Neural cell (in vitro differentiated cells): ENCODE measurements around the gene LATS2. TPM values are rescaled to one million over a fixed set of nuclear protein-coding genes. Genes with fewer than 3 reads are reported as not detected.

ENCODE experiments used
- H2AFZ ChIP-seq: fragments of 200-600, 300-800 bp; sonication (generic), shearing (Covaris generic); 2 replicates; pipeline ENCODE4 v1.6.0; 2014; ENCODE audit warnings: low read depth, mild to moderate bottlenecking, antibody characterized with exemption, low read length, moderate library complexity
- H3F3A ChIP-seq: fragments of 200-600 bp; shearing (Covaris generic); 2 replicates; pipeline ENCODE4 v1.6.1; 2016; ENCODE audit warnings: mild to moderate bottlenecking, moderate library complexity, mixed read lengths, antibody characterized with exemption, low read length; ENCODE audit not compliant: insufficient read depth, poor library complexity, severe bottlenecking
- H3K27ac ChIP-seq: fragments of 200-600, 300-800 bp; sonication (generic), shearing (Covaris generic); 2 replicates; pipeline ENCODE4 v1.5.1; 2014; ENCODE audit warnings: mild to moderate bottlenecking, low read length, moderate library complexity
- H3K27me3 ChIP-seq: fragments of 300-800, 200-600 bp; sonication (generic), shearing (Covaris generic); 2 replicates; pipeline ENCODE4 v1.6.0; 2014; ENCODE audit warnings: mild to moderate bottlenecking, low read depth, low read length, moderate library complexity; ENCODE audit not compliant: insufficient read depth
- H3K36me3 ChIP-seq: fragments of 300-800, 200-600 bp; sonication (generic), shearing (Covaris generic); 2 replicates; pipeline ENCODE4 v1.5.1; 2014; ENCODE audit warnings: mild to moderate bottlenecking, antibody characterized with exemption, low read length, moderate library complexity; ENCODE audit not compliant: insufficient read depth
- H3K4me2 ChIP-seq: fragments of 300-800, 200-600 bp; sonication (generic), shearing (Covaris generic); 2 replicates; pipeline ENCODE4 v1.6.0; 2014; ENCODE audit warnings: mild to moderate bottlenecking, low read length
- H3K4me3 ChIP-seq: fragments of 300-800, 200-600 bp; sonication (generic), shearing (Covaris generic); 2 replicates; pipeline ENCODE4 v1.5.1; 2014; ENCODE audit warnings: mild to moderate bottlenecking, low read length, moderate library complexity
- H3K79me2 ChIP-seq: fragments of 200-600 bp; shearing (Covaris generic); replicated peaks from 2 replicates; pipeline ENCODE4 v1.6.0; 2014; ENCODE audit warnings: mild to moderate bottlenecking, low read length, moderate library complexity; ENCODE audit not compliant: insufficient read depth
- H3K9ac ChIP-seq: fragments of 300-800, 200-600 bp; sonication (generic), shearing (Covaris generic); 2 replicates; pipeline ENCODE4 v1.6.1; 2016; ENCODE audit warnings: mild to moderate bottlenecking, low read length, mixed read lengths
- H3K9me2 ChIP-seq: fragments of 200-600 bp; shearing (Covaris generic); 2 replicates; pipeline ENCODE4 v1.6.1; 2016; ENCODE audit warnings: mild to moderate bottlenecking, low read length, mixed read lengths; ENCODE audit not compliant: insufficient read depth
- H3K9me3 ChIP-seq: fragments of 200-600, 300-800 bp; sonication (generic), shearing (Covaris generic); 2 replicates; pipeline ENCODE4 v1.6.1; 2016; ENCODE audit warnings: mild to moderate bottlenecking, mixed run types, low read length, moderate library complexity, mixed read lengths
- H4K20me1 ChIP-seq: fragments of 200-600 bp; shearing (Covaris generic); 2 replicates; pipeline ENCODE4 v1.6.1; 2016; ENCODE audit warnings: mild to moderate bottlenecking, mixed run types; ENCODE audit not compliant: insufficient read depth
- CTCF ChIP-seq: fragments of 450-650 bp; IDR thresholded peaks from 2 replicates; pipeline ENCODE4 v1.5.1; 2014; ENCODE audit warnings: antibody characterized with exemption, mild to moderate bottlenecking, moderate library complexity; ENCODE audit not compliant: poor library complexity, severe bottlenecking
- EP300 ChIP-seq: fragments of 450-650 bp; conservative IDR thresholded peaks from 2 replicates; pipeline ENCODE4 v1.6.1; 2014; ENCODE audit warnings: antibody characterized with exemption, mild to moderate bottlenecking, moderate library complexity; ENCODE audit not compliant: poor library complexity, severe bottlenecking
- EZH2 ChIP-seq: fragments of 200-600, 300-800 bp; shearing (Covaris generic), sonication (generic); IDR thresholded peaks from 2 replicates; pipeline ENCODE4 v1.6.1; 2014; ENCODE audit warnings: antibody characterized with exemption, low read length, borderline replicate concordance, mild to moderate bottlenecking; ENCODE audit not compliant: insufficient read depth, poor library complexity, severe bottlenecking
- MXI1 ChIP-seq: fragments of 450-650 bp; conservative IDR thresholded peaks from 2 replicates; pipeline ENCODE4 v1.6.1; 2014; ENCODE audit warnings: antibody characterized with exemption, mild to moderate bottlenecking; ENCODE audit not compliant: poor library complexity, severe bottlenecking
- POLR2AphosphoS5 ChIP-seq: IDR thresholded peaks from 2 replicates; pipeline ENCODE4 v1.6.1; 2012
- RAD21 ChIP-seq: fragments of 450-650 bp; conservative IDR thresholded peaks from 2 replicates; pipeline ENCODE4 v1.6.1; 2014; ENCODE audit warnings: antibody characterized with exemption, mild to moderate bottlenecking, moderate library complexity
- REST ChIP-seq: IDR thresholded peaks from 2 replicates; pipeline ENCODE4 v1.6.1; 2012; ENCODE audit warnings: borderline replicate concordance
- SMC3 ChIP-seq: fragments of 450-650 bp; conservative IDR thresholded peaks from 2 replicates; pipeline ENCODE4 v1.6.1; 2014; ENCODE audit warnings: antibody characterized with exemption, mild to moderate bottlenecking, moderate library complexity; ENCODE audit not compliant: poor library complexity
- TAF1 ChIP-seq: IDR thresholded peaks from 2 replicates; pipeline ENCODE4 v1.6.1; 2012; ENCODE audit warnings: low read depth
- polyA plus RNA-seq: library from polyadenylated mRNA; depleted of rRNA; stranded (reverse); fragments of >200 nt; gene quantifications from 2 replicates; pipeline ENCODE4 v1.2.3, GENCODE V29; 2014

Gene LATS2
- polyA plus RNA-seq, 1 donor from 2014 or later, result 2.6 TPM

- Histone ChIP-seq H3K36me3 (no peaks in the 10 kb centered on the region), H3K9ac (no peak overlapping the region), H3K4me2 (no peak overlapping the region), H3K27me3 (no peaks in the 10 kb centered on the region), H3K9me2 (no peaks in the 10 kb centered on the region), H3K79me2 (no peaks in the 10 kb centered on the region), H3K27ac (no peak overlapping the region), H2AFZ (no peak overlapping the region), H3K4me3 (no peak overlapping the region), H3F3A (no peaks in the 10 kb centered on the region), H4K20me1 (no peaks in the 10 kb centered on the region), H3K9me3 (no peaks in the 10 kb centered on the region)
- no peak for TF ChIP-seq REST
- TF ChIP-seq RAD21, result no peak
These were observed 92.6 kb downstream of the LATS2 start for GRCh38 chr13:20968745-20969144.

- TF ChIP-seq CTCF, result no peak
- TF ChIP-seq TAF1, result no peak
- TF ChIP-seq REST, result no peak
- TF ChIP-seq EZH2, result no peak
- TF ChIP-seq POLR2AphosphoS5, result no peak
- no peak for TF ChIP-seq RAD21
- TF ChIP-seq EP300, result no peak
- TF ChIP-seq SMC3, result no peak
- no peak for TF ChIP-seq MXI1
- no peaks in the 10 kb centered on the region for H3K9me2 ChIP-seq
- no peaks in the 10 kb centered on the region for H3K79me2 ChIP-seq
- H3K4me2 ChIP-seq, result no peak overlapping the region
- no peaks in the 10 kb centered on the region for H4K20me1 ChIP-seq
- H3K9me3 ChIP-seq, result no peaks in the 10 kb centered on the region
- no peaks in the 10 kb centered on the region for H3F3A ChIP-seq
- H3K36me3 ChIP-seq, result no peaks in the 10 kb centered on the region
- H3K27ac ChIP-seq, result no peak overlapping the region
- no peaks in the 10 kb centered on the region for H3K27me3 ChIP-seq
- H2AFZ ChIP-seq, result no peak overlapping the region
- H3K9ac ChIP-seq, result no peak overlapping the region
- H3K4me3 ChIP-seq, result no peak overlapping the region
These were observed 94.0 kb downstream of the LATS2 start for GRCh38 chr13:20967340-20967739.
